ENCODE measurements around the gene CBX1. TPM values are rescaled to one million over a fixed set of nuclear protein-coding genes. Genes with fewer than 3 reads are reported as not detected.

CBX1 gene
- total and polyA plus RNA-seq, 2 of the 13 experiments (the other 11 are each of a cell fraction or from before 2014, with no cell fraction given) = 17.8 to 108 TPM

DNA sequence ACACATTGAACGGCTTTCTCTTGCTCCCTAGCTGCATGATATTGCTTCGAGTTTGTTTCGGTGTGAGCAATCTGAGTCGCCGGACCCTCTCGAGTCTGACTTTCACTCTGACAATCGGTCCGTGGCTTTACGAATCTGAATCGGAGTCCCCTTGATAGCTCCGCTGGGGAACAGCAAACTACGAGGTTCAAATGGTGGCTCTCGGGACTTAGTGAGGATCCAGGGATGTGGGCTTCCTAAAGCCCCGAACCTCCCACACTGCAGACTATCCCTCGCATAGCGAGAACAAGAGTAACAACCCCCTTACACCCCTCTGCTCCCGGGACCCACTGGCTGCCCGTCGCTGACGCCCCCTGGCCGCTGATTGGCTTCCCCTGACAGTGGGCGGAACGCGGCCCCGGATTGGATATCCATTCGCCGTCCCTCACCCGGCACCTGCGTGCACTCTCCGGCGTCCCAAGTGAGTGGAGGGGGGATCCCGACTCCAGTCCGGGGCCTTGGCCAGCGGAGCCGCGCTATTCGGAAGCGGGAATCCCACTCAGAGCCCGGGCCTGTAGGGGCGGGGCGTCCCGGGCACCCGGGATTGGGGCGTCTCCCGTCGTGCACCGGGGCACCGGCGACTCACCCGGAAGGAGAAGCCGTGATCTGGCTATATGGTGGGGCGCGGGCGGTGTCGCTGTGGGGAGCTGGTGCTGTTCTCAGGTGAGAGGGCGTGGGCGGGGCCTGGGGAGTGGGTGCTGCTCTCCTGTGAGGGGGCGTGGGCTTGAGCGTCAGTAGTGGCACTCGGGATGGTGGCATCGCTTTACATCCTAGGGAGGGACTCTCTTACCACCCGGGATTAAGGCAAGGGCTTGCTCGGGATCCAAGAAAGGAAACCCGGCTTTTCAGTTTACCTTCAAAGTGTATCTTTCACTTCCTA lies 6.1 kb upstream of the CBX1 start, which contains the start of gene SNX11 (continued):
- no peak; the same call in 1 of the 2 replicates for TF ChIP-seq ZNF556 (CRISPR knock-in tag; IDR thresholded peaks at IDR 0.05; ENCODE audit: borderline replicate concordance)
- TF ChIP-seq ZNF138 (CRISPR knock-in tag; IDR thresholded peaks at IDR 0.05; ENCODE audit: low read depth) = peak; percentile 83; the same call in 1 of the 2 replicates
- no peak for TF ChIP-seq CCAR2 (optimal IDR thresholded peaks at IDR 0.05; ENCODE audit: low read depth, low read length)
- TF ChIP-seq, protein P1, sequence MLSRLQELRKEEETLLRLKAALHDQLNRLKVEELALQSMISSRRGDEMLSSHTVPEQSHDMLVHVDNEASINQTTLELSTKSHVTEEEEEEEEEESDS (CRISPR knock-in tag; IDR thresholded peaks at IDR 0.05; ENCODE audit: borderline replicate concordance) = peak; percentile 66; the same call in 1 of the 2 replicates
- no peak for TF ChIP-seq ZNF343 (CRISPR knock-in tag; IDR thresholded peaks at IDR 0.05)
- TF ChIP-seq ZNF674 (CRISPR knock-in tag; IDR thresholded peaks at IDR 0.05; ENCODE audit: low read depth) = 0 out of 2 replicates have a peak, but pooled peaks have one; percentile 64
- TF ChIP-seq ARHGAP35 (CRISPR knock-in tag; IDR thresholded peaks at IDR 0.05; ENCODE audit: borderline replicate concordance) = no peak; the same call in 1 of the 2 replicates
- TF ChIP-seq, protein P2, sequence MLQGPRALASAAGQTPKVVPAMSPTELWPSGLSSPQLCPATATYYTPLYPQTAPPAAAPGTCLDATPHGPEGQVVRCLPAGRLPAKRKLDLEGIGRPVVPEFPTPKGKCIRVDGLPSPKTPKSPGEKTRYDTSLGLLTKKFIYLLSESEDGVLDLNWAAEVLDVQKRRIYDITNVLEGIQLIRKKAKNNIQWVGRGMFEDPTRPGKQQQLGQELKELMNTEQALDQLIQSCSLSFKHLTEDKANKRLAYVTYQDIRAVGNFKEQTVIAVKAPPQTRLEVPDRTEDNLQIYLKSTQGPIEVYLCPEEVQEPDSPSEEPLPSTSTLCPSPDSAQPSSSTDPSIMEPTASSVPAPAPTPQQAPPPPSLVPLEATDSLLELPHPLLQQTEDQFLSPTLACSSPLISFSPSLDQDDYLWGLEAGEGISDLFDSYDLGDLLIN (CRISPR knock-in tag; IDR thresholded peaks at IDR 0.05; ENCODE audit: borderline replicate concordance) = no peak; the same call in 1 of the 2 replicates
- TF ChIP-seq, protein P3, sequence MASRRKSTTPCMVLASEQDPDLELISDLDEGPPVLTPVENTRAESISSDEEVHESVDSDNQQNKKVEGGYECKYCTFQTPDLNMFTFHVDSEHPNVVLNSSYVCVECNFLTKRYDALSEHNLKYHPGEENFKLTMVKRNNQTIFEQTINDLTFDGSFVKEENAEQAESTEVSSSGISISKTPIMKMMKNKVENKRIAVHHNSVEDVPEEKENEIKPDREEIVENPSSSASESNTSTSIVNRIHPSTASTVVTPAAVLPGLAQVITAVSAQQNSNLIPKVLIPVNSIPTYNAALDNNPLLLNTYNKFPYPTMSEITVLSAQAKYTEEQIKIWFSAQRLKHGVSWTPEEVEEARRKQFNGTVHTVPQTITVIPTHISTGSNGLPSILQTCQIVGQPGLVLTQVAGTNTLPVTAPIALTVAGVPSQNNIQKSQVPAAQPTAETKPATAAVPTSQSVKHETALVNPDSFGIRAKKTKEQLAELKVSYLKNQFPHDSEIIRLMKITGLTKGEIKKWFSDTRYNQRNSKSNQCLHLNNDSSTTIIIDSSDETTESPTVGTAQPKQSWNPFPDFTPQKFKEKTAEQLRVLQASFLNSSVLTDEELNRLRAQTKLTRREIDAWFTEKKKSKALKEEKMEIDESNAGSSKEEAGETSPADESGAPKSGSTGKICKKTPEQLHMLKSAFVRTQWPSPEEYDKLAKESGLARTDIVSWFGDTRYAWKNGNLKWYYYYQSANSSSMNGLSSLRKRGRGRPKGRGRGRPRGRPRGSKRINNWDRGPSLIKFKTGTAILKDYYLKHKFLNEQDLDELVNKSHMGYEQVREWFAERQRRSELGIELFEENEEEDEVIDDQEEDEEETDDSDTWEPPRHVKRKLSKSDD (CRISPR knock-in tag; IDR thresholded peaks at IDR 0.05; ENCODE audit: low read depth) = peak; percentile 66; the same call in 1 of the 2 replicates
- no peak for TF ChIP-seq ZNF12 (CRISPR knock-in tag; IDR thresholded peaks at IDR 0.05)
- TF ChIP-seq POGZ (CRISPR knock-in tag; IDR thresholded peaks at IDR 0.05) = peak; percentile 91
- no peak for TF ChIP-seq ZSCAN5A (CRISPR knock-in tag; IDR thresholded peaks at IDR 0.05; ENCODE audit: borderline replicate concordance)
- 0 out of 2 replicates have a peak, but pooled peaks have one; percentile 34 for TF ChIP-seq ZFP82 (CRISPR knock-in tag; IDR thresholded peaks at IDR 0.05; ENCODE audit: borderline replicate concordance)
- peak; percentile 7; the same call in 1 of the 2 replicates for TF ChIP-seq ZNF83 (CRISPR knock-in tag; IDR thresholded peaks at IDR 0.05; ENCODE audit: borderline replicate concordance)
- TF ChIP-seq PRPF4 (IDR thresholded peaks at IDR 0.05; ENCODE audit: low read depth, low read length, poor library complexity, severe bottlenecking) = no peak
- TF ChIP-seq, protein P4, sequence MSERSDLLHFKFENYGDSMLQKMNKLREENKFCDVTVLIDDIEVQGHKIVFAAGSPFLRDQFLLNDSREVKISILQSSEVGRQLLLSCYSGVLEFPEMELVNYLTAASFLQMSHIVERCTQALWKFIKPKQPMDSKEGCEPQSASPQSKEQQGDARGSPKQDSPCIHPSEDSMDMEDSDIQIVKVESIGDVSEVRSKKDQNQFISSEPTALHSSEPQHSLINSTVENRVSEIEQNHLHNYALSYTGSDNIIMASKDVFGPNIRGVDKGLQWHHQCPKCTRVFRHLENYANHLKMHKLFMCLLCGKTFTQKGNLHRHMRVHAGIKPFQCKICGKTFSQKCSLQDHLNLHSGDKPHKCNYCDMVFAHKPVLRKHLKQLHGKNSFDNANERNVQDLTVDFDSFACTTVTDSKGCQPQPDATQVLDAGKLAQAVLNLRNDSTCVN (CRISPR knock-in tag; IDR thresholded peaks at IDR 0.05; ENCODE audit: borderline replicate concordance) = 0 out of 2 replicates have a peak, but pooled peaks have one; percentile 9
- TF ChIP-seq ETS1 (CRISPR knock-in tag; IDR thresholded peaks at IDR 0.05) = no peak
- TF ChIP-seq YEATS2 (CRISPR knock-in tag; IDR thresholded peaks at IDR 0.05; ENCODE audit: borderline replicate concordance) = peak; percentile 89; the same call in 1 of the 2 replicates
